Prostate gland (tissue), 2 donors: ENCODE measurements around the gene EIPR1.

ENCODE experiments used
- POLR2A ChIP-seq: fragments of 450-650 bp; IDR thresholded peaks from one replicate; pipeline ENCODE4 v1.6.1; 2016; ENCODE audit warnings: antibody characterized with exemption, mild to moderate bottlenecking
- TF ChIP-seq, protein P1 (sequence below), 4 experiments: fragments of 200-600 bp in 2 of 4; fragments of 450-650 bp in 2 of 4; sonication (generic) in 2 of 4; IDR thresholded peaks; 1 replicate in 3 of 4; 2 replicates in 1 of 4; pipeline ENCODE4 v1.5.1; 2016 to 2019; ENCODE audit warnings: antibody characterized with exemption in 4 of 4, mild to moderate bottlenecking in 2 of 4, moderate library complexity in 2 of 4

DNA sequence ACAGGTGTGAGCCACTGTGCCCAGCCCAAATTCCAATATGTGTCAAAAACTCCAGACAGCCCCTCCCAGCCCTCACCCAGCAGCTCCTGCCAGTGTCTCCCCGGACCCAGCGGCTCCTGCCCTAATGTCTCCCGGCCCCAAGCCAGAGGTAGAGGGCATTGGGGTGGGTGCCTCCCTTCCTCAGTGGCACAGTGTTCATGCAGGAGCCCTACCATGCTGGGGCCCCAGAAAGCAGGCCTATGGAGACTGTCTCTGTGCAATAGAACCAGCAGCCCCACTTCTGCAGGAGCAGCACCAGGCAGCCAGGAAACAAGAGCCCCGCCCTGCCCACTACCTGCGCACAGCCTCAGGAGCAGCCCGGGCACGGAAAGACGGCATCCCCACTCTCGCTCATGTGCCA lies 70.4 kb downstream of the EIPR1 start:
- TF ChIP-seq, protein P1, sequence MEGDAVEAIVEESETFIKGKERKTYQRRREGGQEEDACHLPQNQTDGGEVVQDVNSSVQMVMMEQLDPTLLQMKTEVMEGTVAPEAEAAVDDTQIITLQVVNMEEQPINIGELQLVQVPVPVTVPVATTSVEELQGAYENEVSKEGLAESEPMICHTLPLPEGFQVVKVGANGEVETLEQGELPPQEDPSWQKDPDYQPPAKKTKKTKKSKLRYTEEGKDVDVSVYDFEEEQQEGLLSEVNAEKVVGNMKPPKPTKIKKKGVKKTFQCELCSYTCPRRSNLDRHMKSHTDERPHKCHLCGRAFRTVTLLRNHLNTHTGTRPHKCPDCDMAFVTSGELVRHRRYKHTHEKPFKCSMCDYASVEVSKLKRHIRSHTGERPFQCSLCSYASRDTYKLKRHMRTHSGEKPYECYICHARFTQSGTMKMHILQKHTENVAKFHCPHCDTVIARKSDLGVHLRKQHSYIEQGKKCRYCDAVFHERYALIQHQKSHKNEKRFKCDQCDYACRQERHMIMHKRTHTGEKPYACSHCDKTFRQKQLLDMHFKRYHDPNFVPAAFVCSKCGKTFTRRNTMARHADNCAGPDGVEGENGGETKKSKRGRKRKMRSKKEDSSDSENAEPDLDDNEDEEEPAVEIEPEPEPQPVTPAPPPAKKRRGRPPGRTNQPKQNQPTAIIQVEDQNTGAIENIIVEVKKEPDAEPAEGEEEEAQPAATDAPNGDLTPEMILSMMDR (IDR thresholded peaks at IDR 0.05): no peak
- TF ChIP-seq POLR2A: no peak
